ENCODE measurements around the gene SDCBP2.

Gene SDCBP2

GRCh38 chr20:1330075-1330830 lies 1.3 kb upstream of the SDCBP2 start:
- peak; percentile 47 for DNase-seq (ENCODE audit: low spot score)

- DNase-seq (ENCODE audit: low spot score): no peak
Measured at GRCh38 chr20:1327827-1328679, 886 bp downstream of the SDCBP2 start.

GRCh38 chr20:1327241-1327653 lies 1.7 kb downstream of the SDCBP2 start:
- no peak for DNase-seq (ENCODE audit: low spot score)

- DNase-seq (ENCODE audit: low spot score): no peak
Measured at GRCh38 chr20:1326031-1326930, 2.7 kb downstream of the SDCBP2 start.

- peak; percentile 95 for DNase-seq (ENCODE audit: low spot score)
Measured at GRCh38 chr20:1325173-1326030, 3.5 kb downstream of the SDCBP2 start.

GRCh38 chr20:1324598-1325172 lies 4.3 kb downstream of the SDCBP2 start:
- DNase-seq (ENCODE audit: low spot score): no peak

- no peak for DNase-seq (ENCODE audit: low spot score)
Measured at GRCh38 chr20:1323830-1324597, 4.9 kb downstream of the SDCBP2 start.

GRCh38 chr20:1323256-1323655 lies 5.7 kb downstream of the SDCBP2 start:
- no peak for DNase-seq (ENCODE audit: low spot score)

GRCh38 chr20:1322511-1323245 lies 6.3 kb downstream of the SDCBP2 start:
- DNase-seq (ENCODE audit: low spot score): no peak

- DNase-seq (ENCODE audit: low spot score): no peak
Measured at GRCh38 chr20:1321654-1321939, 7.3 kb downstream of the SDCBP2 start.

- no peak for DNase-seq (ENCODE audit: low spot score)
Measured at GRCh38 chr20:1320902-1321653, 7.9 kb downstream of the SDCBP2 start.

- DNase-seq (ENCODE audit: low spot score): no peak
Measured at GRCh38 chr20:1320016-1320415, 8.9 kb downstream of the SDCBP2 start.

- no peak for DNase-seq (ENCODE audit: low spot score)
Measured at GRCh38 chr20:1319462-1319861, 9.5 kb downstream of the SDCBP2 start.

GRCh38 chr20:1319051-1319450 lies 9.9 kb downstream of the SDCBP2 start:
- no peak for DNase-seq (ENCODE audit: low spot score)

GRCh38 chr20:1317545-1318255 lies 11.2 kb downstream of the SDCBP2 start:
- no peak for DNase-seq (ENCODE audit: low spot score)

GRCh38 chr20:1315804-1316203 lies 13.1 kb downstream of the SDCBP2 start:
- no peak for DNase-seq (ENCODE audit: low spot score)

- DNase-seq (ENCODE audit: low spot score): peak; percentile 77
Measured at GRCh38 chr20:1313236-1313964, 15.5 kb downstream of the SDCBP2 start.

GRCh38 chr20:1312904-1313235 lies 16.1 kb downstream of the SDCBP2 start:
- DNase-seq (ENCODE audit: low spot score): no peak

Data from globus pallidus (tissue), 1 donor.